ENCODE results near the gene SLC22A16. TPM values are rescaled to one million over a fixed set of nuclear protein-coding genes. Genes with fewer than 3 reads are reported as not detected.

Gene SLC22A16
- total RNA-seq, 1 experiment from 2014 or later = not detected

DNA sequence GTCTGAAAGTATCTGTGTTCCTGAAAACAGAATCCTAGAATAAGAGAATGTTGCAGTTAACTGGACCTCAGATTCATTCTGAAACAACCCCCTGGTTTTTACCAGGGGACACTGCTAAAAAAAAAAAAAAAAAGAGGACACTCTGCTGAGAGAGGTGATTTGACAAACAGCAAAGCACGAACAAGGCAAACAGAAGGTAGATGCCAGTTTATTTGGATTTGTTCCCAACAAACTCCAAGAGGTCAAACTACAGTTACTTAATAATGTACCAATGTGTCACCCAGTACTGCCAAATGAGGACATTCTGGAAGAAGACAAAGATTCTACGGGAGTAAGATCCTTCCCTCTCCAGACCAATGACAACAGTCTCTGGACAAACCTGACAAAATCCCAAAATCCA is 40.6 kb upstream of the SLC22A16 start:
- CTCF ChIA-PET = no interaction called here
- RAD21 ChIA-PET (ENCODE audit: low non-redundant PET in 1 of 2, low total read pairs in 2 of 2, uncharacterized antibody in 2 of 2, unreplicated experiment in 2 of 2) = no interaction called here
- H3K36me3 ChIP-seq (ENCODE audit: control insufficient read depth in 1 of 2, insufficient read depth in 2 of 2, low read length in 2 of 2) = no peaks in the 10 kb centered on the region
- H4K20me1 ChIP-seq (ENCODE audit: insufficient read depth) = no peaks in the 10 kb centered on the region
- H3K79me2 ChIP-seq (ENCODE audit: insufficient read depth, low read length) = no peaks in the 10 kb centered on the region
- intact Hi-C loops (cut with micrococcal nuclease) = loop anchor here (10.0 kb wide), 1 partner anchor 708 kb away; no protein-coding TSS in a partner anchor
- no peak overlapping the region for H3K4me2 ChIP-seq (ENCODE audit: low read length)
- no peaks in the 10 kb centered on the region for H3K27me3 ChIP-seq (ENCODE audit: insufficient read depth, low read length)
- ATAC-seq (no peak), DNase-seq (ENCODE audit: low read depth, low spot score) (no peak)
- no peak for TF ChIP-seq ZNF274 (IDR thresholded peaks at IDR 0.05; ENCODE audit: low read depth, low read length)
- TF ChIP-seq, protein P1, sequence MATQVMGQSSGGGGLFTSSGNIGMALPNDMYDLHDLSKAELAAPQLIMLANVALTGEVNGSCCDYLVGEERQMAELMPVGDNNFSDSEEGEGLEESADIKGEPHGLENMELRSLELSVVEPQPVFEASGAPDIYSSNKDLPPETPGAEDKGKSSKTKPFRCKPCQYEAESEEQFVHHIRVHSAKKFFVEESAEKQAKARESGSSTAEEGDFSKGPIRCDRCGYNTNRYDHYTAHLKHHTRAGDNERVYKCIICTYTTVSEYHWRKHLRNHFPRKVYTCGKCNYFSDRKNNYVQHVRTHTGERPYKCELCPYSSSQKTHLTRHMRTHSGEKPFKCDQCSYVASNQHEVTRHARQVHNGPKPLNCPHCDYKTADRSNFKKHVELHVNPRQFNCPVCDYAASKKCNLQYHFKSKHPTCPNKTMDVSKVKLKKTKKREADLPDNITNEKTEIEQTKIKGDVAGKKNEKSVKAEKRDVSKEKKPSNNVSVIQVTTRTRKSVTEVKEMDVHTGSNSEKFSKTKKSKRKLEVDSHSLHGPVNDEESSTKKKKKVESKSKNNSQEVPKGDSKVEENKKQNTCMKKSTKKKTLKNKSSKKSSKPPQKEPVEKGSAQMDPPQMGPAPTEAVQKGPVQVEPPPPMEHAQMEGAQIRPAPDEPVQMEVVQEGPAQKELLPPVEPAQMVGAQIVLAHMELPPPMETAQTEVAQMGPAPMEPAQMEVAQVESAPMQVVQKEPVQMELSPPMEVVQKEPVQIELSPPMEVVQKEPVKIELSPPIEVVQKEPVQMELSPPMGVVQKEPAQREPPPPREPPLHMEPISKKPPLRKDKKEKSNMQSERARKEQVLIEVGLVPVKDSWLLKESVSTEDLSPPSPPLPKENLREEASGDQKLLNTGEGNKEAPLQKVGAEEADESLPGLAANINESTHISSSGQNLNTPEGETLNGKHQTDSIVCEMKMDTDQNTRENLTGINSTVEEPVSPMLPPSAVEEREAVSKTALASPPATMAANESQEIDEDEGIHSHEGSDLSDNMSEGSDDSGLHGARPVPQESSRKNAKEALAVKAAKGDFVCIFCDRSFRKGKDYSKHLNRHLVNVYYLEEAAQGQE (IDR thresholded peaks at IDR 0.05; ENCODE audit: low read depth) = no peak
- TF ChIP-seq, protein P2, sequence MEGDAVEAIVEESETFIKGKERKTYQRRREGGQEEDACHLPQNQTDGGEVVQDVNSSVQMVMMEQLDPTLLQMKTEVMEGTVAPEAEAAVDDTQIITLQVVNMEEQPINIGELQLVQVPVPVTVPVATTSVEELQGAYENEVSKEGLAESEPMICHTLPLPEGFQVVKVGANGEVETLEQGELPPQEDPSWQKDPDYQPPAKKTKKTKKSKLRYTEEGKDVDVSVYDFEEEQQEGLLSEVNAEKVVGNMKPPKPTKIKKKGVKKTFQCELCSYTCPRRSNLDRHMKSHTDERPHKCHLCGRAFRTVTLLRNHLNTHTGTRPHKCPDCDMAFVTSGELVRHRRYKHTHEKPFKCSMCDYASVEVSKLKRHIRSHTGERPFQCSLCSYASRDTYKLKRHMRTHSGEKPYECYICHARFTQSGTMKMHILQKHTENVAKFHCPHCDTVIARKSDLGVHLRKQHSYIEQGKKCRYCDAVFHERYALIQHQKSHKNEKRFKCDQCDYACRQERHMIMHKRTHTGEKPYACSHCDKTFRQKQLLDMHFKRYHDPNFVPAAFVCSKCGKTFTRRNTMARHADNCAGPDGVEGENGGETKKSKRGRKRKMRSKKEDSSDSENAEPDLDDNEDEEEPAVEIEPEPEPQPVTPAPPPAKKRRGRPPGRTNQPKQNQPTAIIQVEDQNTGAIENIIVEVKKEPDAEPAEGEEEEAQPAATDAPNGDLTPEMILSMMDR (IDR thresholded peaks at IDR 0.05 in 2 of 3, conservative IDR thresholded peaks at IDR 0.05 in 1 of 3; ENCODE audit: borderline replicate concordance in 1 of 3, insufficient read depth in 1 of 3, low read depth in 2 of 3, low read length in 2 of 3) = no peak
- TF ChIP-seq SIN3A (IDR thresholded peaks at IDR 0.05; ENCODE audit: low read depth) = no peak
- no peak for TF ChIP-seq POLR2AphosphoS5 (IDR thresholded peaks at IDR 0.05; ENCODE audit: low read depth, low read length)
- TF ChIP-seq TCF7L2 (IDR thresholded peaks at IDR 0.05; ENCODE audit: borderline replicate concordance, extremely low read depth, insufficient read depth, insufficient read length) = no peak
- no peak for TF ChIP-seq ZFX (IDR thresholded peaks at IDR 0.05)
- TF ChIP-seq CEBPB (IDR thresholded peaks at IDR 0.05; ENCODE audit: low read depth) = no peak
- TF ChIP-seq EZH2 (IDR thresholded peaks at IDR 0.05) = no peak
- TF ChIP-seq EGR1 (IDR thresholded peaks at IDR 0.05; ENCODE audit: low read depth) = no peak
- no peak for TF ChIP-seq EZH2phosphoT487 (IDR thresholded peaks at IDR 0.05; ENCODE audit: borderline replicate concordance)
- TF ChIP-seq, protein P3, sequence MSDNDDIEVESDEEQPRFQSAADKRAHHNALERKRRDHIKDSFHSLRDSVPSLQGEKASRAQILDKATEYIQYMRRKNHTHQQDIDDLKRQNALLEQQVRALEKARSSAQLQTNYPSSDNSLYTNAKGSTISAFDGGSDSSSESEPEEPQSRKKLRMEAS (IDR thresholded peaks at IDR 0.05) = no peak
- no peak for TF ChIP-seq CBX3 (IDR thresholded peaks at IDR 0.05; ENCODE audit: low read depth)
- no peak for TF ChIP-seq YY1 (IDR thresholded peaks at IDR 0.05; ENCODE audit: extremely low read depth, insufficient replicate concordance, low read depth, low read length)
- no peak for TF ChIP-seq FOSL1 (IDR thresholded peaks at IDR 0.05; ENCODE audit: low read depth)
- H2AFZ ChIP-seq (ENCODE audit: low read depth, low read length, poor library complexity, severe bottlenecking) = no peak overlapping the region
- no peaks in the 10 kb centered on the region for H3K4me1 ChIP-seq (ENCODE audit: control insufficient read depth in 1 of 2, insufficient read depth in 2 of 2, low read length in 2 of 2)
- H3K9ac ChIP-seq (ENCODE audit: low read length) = no peak overlapping the region
- no TSS peak for BruUV-seq (replicated peaks)
- no peak overlapping the region for H3K4me3 ChIP-seq (replicated peaks in 1 of 2; ENCODE audit: low read depth in 1 of 2, low read length in 2 of 2)
- no peaks in the 10 kb centered on the region for H3K9me2 ChIP-seq (ENCODE audit: insufficient read depth)
- POLR2A ChIA-PET = no interaction called here
- H3K9me3 ChIP-seq (ENCODE audit: control insufficient read depth in 1 of 2, insufficient read depth in 1 of 2, low read depth in 1 of 2, low read length in 2 of 2) = no peaks in the 10 kb centered on the region
- no peak overlapping the region for H3K27ac ChIP-seq (ENCODE audit: low read depth, low read length)

Measured in HCT116 (cell line).